Neural progenitor cell (in vitro differentiated cells): ENCODE results near the gene HIC1. TPM values are rescaled to one million over a fixed set of nuclear protein-coding genes. Genes with fewer than 3 reads are reported as not detected.

Experiments used
- DNase-seq: peaks from one replicate; pipeline ENCODE4 v3.0.0-alpha.2; 2016; ENCODE audit warnings: low spot score
- H2AFZ ChIP-seq: fragments of 200-600 bp; sonication (generic); replicated peaks from 2 replicates; pipeline ENCODE4 v1.6.1; 2016; ENCODE audit warnings: antibody characterized with exemption
- H3F3A ChIP-seq: fragments of 200-600 bp; sonication (generic); 2 replicates; pipeline ENCODE4 v1.6.1; 2016; ENCODE audit warnings: antibody characterized with exemption, low read depth
- H3K27ac ChIP-seq: fragments of 200-600 bp; sonication (generic); 2 replicates; pipeline ENCODE4 v1.5.1; 2016; ENCODE audit warnings: mild to moderate bottlenecking
- H3K27me3 ChIP-seq: fragments of 200-600 bp; sonication (generic); 2 replicates; pipeline ENCODE4 v1.6.1; 2016; ENCODE audit warnings: mild to moderate bottlenecking, moderate library complexity
- H3K36me3 ChIP-seq: fragments of 200-600 bp; sonication (generic); 2 replicates; pipeline ENCODE4 v1.5.1; 2016
- H3K4me1 ChIP-seq: fragments of 200-600 bp; sonication (generic); 2 replicates; pipeline ENCODE4 v1.6.1; 2016; ENCODE audit warnings: mixed run types
- H3K4me2 ChIP-seq: fragments of 200-600 bp; sonication (generic); 2 replicates; pipeline ENCODE4 v1.6.1; 2016
- H3K4me3 ChIP-seq: fragments of 200-600 bp; sonication (generic); 2 replicates; pipeline ENCODE4 v1.5.1; 2016
- H3K79me2 ChIP-seq: fragments of 200-600 bp; sonication (generic); 2 replicates; pipeline ENCODE4 v1.6.1; 2016; ENCODE audit warnings: low read depth
- H3K9ac ChIP-seq: fragments of 200-600 bp; sonication (generic); 2 replicates; pipeline ENCODE4 v1.6.1; 2016
- H3K9me3 ChIP-seq: fragments of 200-600 bp; sonication (generic); 2 replicates; pipeline ENCODE4 v1.5.1; 2016; ENCODE audit warnings: low read depth
- H4K20me1 ChIP-seq: fragments of 200-600 bp; sonication (generic); 2 replicates; pipeline ENCODE4 v1.6.1; 2016; ENCODE audit warnings: low read depth
- H3K27ac Mint-ChIP-seq: 3 replicates; pipeline ENCODE4 v1.8.0; 2021; ENCODE audit warnings: mixed read lengths
- H3K27me3 Mint-ChIP-seq: 2 replicates; pipeline ENCODE4 v1.8.0; 2022; ENCODE audit warnings: low read depth, mild to moderate bottlenecking, inconsistent platforms, moderate library complexity, mixed read lengths; ENCODE audit not compliant: insufficient read depth
- H3K36me3 Mint-ChIP-seq: 3 replicates; pipeline ENCODE4 v1.8.0; 2021; ENCODE audit warnings: mixed read lengths
- H3K4me1 Mint-ChIP-seq: 3 replicates; pipeline ENCODE4 v1.8.0; 2021; ENCODE audit warnings: mixed read lengths
- H3K4me3 Mint-ChIP-seq: 3 replicates; pipeline ENCODE4 v1.8.0; 2021; ENCODE audit warnings: mild to moderate bottlenecking, moderate library complexity, mixed read lengths
- H3K9me3 Mint-ChIP-seq: 3 replicates; pipeline ENCODE4 v1.8.0; 2020; ENCODE audit warnings: mixed read lengths
- EZH2 ChIP-seq: fragments of 200-600 bp; sonication (generic); IDR thresholded peaks from 2 replicates; pipeline ENCODE4 v1.6.1; 2017; ENCODE audit warnings: antibody characterized with exemption, mild to moderate bottlenecking, moderate library complexity
- EZH2phosphoT487 ChIP-seq: fragments of 200-600 bp; sonication (generic); IDR thresholded peaks from 2 replicates; pipeline ENCODE4 v1.6.1; 2017; ENCODE audit warnings: antibody characterized with exemption
- total RNA-seq: library from RNA; depleted of rRNA; stranded (reverse); fragments of >200 nt; gene quantifications from 2 replicates; pipeline ENCODE4 v1.2.3, GENCODE V29; 2015; ENCODE audit warnings: low replicate concordance
- TF ChIP-seq, protein P1 (sequence below): fragments of 200-600 bp; sonication (generic); IDR thresholded peaks from 2 replicates; pipeline ENCODE4 v1.5.1; 2017; ENCODE audit warnings: antibody characterized with exemption, mild to moderate bottlenecking

The HIC1 gene
- total RNA-seq, 1 donor from 2014 or later: not detected

DNA sequence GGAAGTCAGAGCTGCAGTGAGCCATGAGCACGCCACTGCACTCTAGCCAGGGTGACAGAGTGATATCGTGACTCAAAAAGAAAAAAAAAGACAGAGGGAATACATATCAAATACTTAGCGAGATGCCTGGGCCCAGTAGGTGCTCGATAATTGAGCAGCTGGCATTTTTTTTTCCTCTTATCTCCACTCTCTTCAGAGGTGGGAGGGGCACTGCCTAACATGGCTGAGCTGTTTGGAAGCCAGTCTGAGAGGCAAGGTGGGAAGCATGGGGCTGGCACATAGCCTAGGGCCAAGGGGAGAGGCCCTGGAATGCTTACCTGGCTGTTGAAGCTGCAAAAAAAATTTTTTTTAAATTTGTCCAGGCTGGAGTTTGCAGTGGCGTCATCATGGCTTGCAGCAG is 38.4 kb downstream of the HIC1 start:
- Histone ChIP-seq H3K79me2 (no peaks in the 10 kb centered on the region), H2AFZ (no peak overlapping the region), H4K20me1 (peaks cover 25% of the 10 kb centered on the region), H3K4me3 (no peak overlapping the region), H3K9ac (no peak overlapping the region), H3K9me3 (no peaks in the 10 kb centered on the region), H3K27me3 (no peaks in the 10 kb centered on the region), H3K4me2 (no peak overlapping the region), H3K4me1 (peaks cover 37% of the 10 kb centered on the region), H3F3A (peaks cover 12% of the 10 kb centered on the region), H3K27ac (no peak overlapping the region), H3K36me3 (no peaks in the 10 kb centered on the region)
- no peaks in the 10 kb centered on the region for H3K9me3 Mint-ChIP-seq
- no peaks in the 10 kb centered on the region for H3K27me3 Mint-ChIP-seq
- peaks cover 15% of the 10 kb centered on the region for H3K36me3 Mint-ChIP-seq
- no peak overlapping the region for H3K27ac Mint-ChIP-seq
- no peak overlapping the region for H3K4me3 Mint-ChIP-seq
- H3K4me1 Mint-ChIP-seq: peaks cover 37% of the 10 kb centered on the region
- no peak for DNase-seq
- TF ChIP-seq EZH2phosphoT487: no peak
- TF ChIP-seq, protein P1, sequence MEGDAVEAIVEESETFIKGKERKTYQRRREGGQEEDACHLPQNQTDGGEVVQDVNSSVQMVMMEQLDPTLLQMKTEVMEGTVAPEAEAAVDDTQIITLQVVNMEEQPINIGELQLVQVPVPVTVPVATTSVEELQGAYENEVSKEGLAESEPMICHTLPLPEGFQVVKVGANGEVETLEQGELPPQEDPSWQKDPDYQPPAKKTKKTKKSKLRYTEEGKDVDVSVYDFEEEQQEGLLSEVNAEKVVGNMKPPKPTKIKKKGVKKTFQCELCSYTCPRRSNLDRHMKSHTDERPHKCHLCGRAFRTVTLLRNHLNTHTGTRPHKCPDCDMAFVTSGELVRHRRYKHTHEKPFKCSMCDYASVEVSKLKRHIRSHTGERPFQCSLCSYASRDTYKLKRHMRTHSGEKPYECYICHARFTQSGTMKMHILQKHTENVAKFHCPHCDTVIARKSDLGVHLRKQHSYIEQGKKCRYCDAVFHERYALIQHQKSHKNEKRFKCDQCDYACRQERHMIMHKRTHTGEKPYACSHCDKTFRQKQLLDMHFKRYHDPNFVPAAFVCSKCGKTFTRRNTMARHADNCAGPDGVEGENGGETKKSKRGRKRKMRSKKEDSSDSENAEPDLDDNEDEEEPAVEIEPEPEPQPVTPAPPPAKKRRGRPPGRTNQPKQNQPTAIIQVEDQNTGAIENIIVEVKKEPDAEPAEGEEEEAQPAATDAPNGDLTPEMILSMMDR: no peak
- TF ChIP-seq EZH2: no peak

DNA sequence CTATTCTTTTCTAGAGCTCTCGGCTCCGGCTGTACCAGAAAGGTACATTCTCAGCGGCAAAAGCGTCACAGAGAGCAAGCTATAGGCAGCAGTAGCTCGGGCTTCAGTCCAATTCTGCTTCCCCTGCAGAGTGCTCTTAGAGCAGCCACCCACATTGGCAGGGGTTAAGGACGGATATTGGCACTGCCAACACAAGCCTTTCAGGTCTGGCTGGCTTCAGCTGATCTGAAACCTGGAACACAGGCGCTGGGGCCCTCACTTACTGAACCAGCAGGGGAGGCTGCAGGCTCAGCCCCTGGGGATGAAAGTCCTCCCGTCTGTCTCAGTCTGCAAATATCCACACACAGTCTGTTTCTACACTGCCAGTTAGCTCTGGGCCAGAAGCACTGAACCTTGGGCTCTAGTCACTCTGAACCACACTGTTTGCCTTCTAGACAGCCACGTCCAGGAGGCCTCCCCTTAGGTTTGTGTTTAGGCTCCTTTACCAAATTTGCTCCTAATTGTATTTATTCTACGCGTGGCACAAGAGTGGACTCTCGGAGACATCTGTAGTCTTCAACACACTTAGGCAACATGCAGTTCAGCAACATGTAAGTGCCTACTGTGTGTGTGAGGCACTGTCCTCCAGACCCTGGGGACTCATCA is 40.1 kb downstream of the HIC1 start:
- no peak overlapping the region for H3K9ac ChIP-seq

DNA sequence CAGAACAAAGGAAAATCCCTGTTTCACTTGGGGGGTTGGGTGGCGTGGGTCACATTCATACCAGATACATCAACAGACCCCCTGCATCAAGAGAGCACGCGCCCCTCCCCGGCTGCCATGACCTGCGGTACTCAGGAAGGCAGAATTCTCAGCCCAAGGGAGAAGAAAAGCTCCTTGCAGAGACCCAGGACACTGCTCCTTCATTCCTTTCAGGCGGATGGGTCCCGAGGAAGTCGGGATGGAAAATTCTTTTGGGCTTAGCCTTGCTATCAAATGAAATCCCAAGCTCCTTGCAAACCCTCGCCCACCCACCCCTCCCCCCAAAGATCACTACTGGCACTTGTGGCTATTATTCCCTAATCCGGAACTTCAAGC is 40.6 kb downstream of the HIC1 start:
- H3K4me2 ChIP-seq: peak overlapping the region; percentile 54

More for the DNA sequence above, 40.1 kb downstream of the HIC1 start:
- H3K4me1 ChIP-seq: peaks cover 31% of the 10 kb centered on the region
- peaks cover 25% of the 10 kb centered on the region for H3K4me1 Mint-ChIP-seq
- peaks cover 12% of the 10 kb centered on the region for H3F3A ChIP-seq
- H4K20me1 ChIP-seq: peaks cover 20% of the 10 kb centered on the region
- no peaks in the 10 kb centered on the region for H3K9me3 Mint-ChIP-seq
- TF ChIP-seq EZH2: no peak
- TF ChIP-seq, protein P1: peak; percentile 37
- H3K36me3 ChIP-seq: no peaks in the 10 kb centered on the region
- peak overlapping the region; percentile 54 for H3K4me2 ChIP-seq
- no peaks in the 10 kb centered on the region for H3K9me3 ChIP-seq
- no peak overlapping the region for H2AFZ ChIP-seq
- peaks cover 10% of the 10 kb centered on the region for H3K36me3 Mint-ChIP-seq
- no peaks in the 10 kb centered on the region for H3K79me2 ChIP-seq
- no peak overlapping the region for H3K4me3 ChIP-seq
- H3K27ac ChIP-seq: peak overlapping the region; percentile 34
- DNase-seq: peak; percentile 56
- H3K27me3 ChIP-seq: no peaks in the 10 kb centered on the region
- H3K4me3 Mint-ChIP-seq: no peak overlapping the region
- no peaks in the 10 kb centered on the region for H3K27me3 Mint-ChIP-seq
- peak overlapping the region; percentile 60 for H3K27ac Mint-ChIP-seq

More for the DNA sequence above, 40.6 kb downstream of the HIC1 start:
- Histone ChIP-seq H3K36me3 (no peaks in the 10 kb centered on the region), H4K20me1 (peaks cover 20% of the 10 kb centered on the region), H3K27ac (peak overlapping the region; percentile 34), H3K4me1 (peaks cover 27% of the 10 kb centered on the region), H3K4me3 (no peak overlapping the region), H3K27me3 (no peaks in the 10 kb centered on the region), H3K9me3 (no peaks in the 10 kb centered on the region), H2AFZ (no peak overlapping the region), H3F3A (peaks cover 12% of the 10 kb centered on the region), H3K9ac (no peak overlapping the region), H3K79me2 (no peaks in the 10 kb centered on the region)
- TF ChIP-seq EZH2phosphoT487: no peak
- TF ChIP-seq, protein P1: no peak
- no peak for TF ChIP-seq EZH2
- Mint-ChIP-seq H3K36me3 (peaks cover 10% of the 10 kb centered on the region), H3K4me3 (no peak overlapping the region), H3K27ac (peak overlapping the region; percentile 60), H3K27me3 (no peaks in the 10 kb centered on the region), H3K4me1 (peaks cover 21% of the 10 kb centered on the region), H3K9me3 (no peaks in the 10 kb centered on the region)
- DNase-seq: peak; percentile 60
